Right lobe of liver (tissue), 4 donors: ENCODE measurements around the gene NRCAM.

ENCODE experiments used
- CTCF ChIP-seq, 4 donors: fragments of 200-600 bp in 3 of 4; fragments of 450-650 bp in 1 of 4; IDR thresholded peaks; one replicate each; pipeline versions ENCODE4 v1.5.1 to v1.8.0; 2016 to 2022; ENCODE audit warnings: antibody characterized with exemption in 4 of 4, mild to moderate bottlenecking in 2 of 4
- POLR2A ChIP-seq: fragments of 450-650 bp; IDR thresholded peaks from one replicate; pipeline ENCODE4 v1.6.1; 2017; ENCODE audit warnings: antibody characterized with exemption, mild to moderate bottlenecking
- donor health status: DM: no; HTN: no; CAD: no.
- donor health status: DM: no; HTN: no; CAD: no.
- donor health status: DM: no; HTN: yes; CAD: no.

GRCh38 chr7:108335269-108335918 lies 120.8 kb downstream of the NRCAM start:
- TF ChIP-seq CTCF (IDR thresholded peaks at IDR 0.05) (no peak), POLR2A (no peak)
